GM06990 (cell line): ENCODE measurements around the gene CFD.

Experiments
- DNase-seq: peaks from one replicate; pipeline ENCODE4 v3.0.0-alpha.2; 2011; ENCODE audit not compliant: insufficient read length; ENCODE audit errors: extremely low read depth
- H3K27me3 ChIP-seq: replicated peaks from 2 replicates; pipeline ENCODE4 v1.6.0; 2011; ENCODE audit warnings: low read length; ENCODE audit not compliant: control insufficient read depth, insufficient read depth
- H3K36me3 ChIP-seq: 2 replicates; pipeline ENCODE4 v1.5.1; 2011; ENCODE audit warnings: low read length; ENCODE audit not compliant: control insufficient read depth, insufficient read depth
- H3K4me3 ChIP-seq: replicated peaks from 2 replicates; pipeline ENCODE4 v1.5.1; 2011; ENCODE audit warnings: low read depth, mild to moderate bottlenecking, control low read depth, low read length
- CTCF ChIP-seq: IDR thresholded peaks from 2 replicates; pipeline ENCODE4 v1.5.1; 2011; ENCODE audit warnings: low read length, control low read depth, mild to moderate bottlenecking, inconsistent platforms; ENCODE audit not compliant: insufficient read depth, poor library complexity, severe bottlenecking

The CFD gene

GRCh38 chr19:882871-883497 lies 23.5 kb downstream of the CFD start:
- Histone ChIP-seq H3K4me3 (no peak overlapping the region), H3K27me3 (no peaks in the 10 kb centered on the region), H3K36me3 (peaks cover 27% of the 10 kb centered on the region)
- no peak for DNase-seq
- no peak for TF ChIP-seq CTCF

GRCh38 chr19:883661-884211 lies 24.3 kb downstream of the CFD start:
- Histone ChIP-seq H3K4me3 (no peak overlapping the region), H3K27me3 (no peaks in the 10 kb centered on the region), H3K36me3 (peaks cover 29% of the 10 kb centered on the region)
- TF ChIP-seq CTCF, result no peak
- DNase-seq, result no peak

GRCh38 chr19:884420-885211 lies 25.2 kb downstream of the CFD start:
- TF ChIP-seq CTCF, result no peak
- peaks cover 30% of the 10 kb centered on the region for H3K36me3 ChIP-seq

GRCh38 chr19:885536-886224 lies 26.2 kb downstream of the CFD start:
- H3K4me3 ChIP-seq, result no peak overlapping the region
- peaks cover 35% of the 10 kb centered on the region for H3K36me3 ChIP-seq
- no peak for DNase-seq
- no peak for TF ChIP-seq CTCF
- no peaks in the 10 kb centered on the region for H3K27me3 ChIP-seq

More at GRCh38 chr19:884420-885211, 25.2 kb downstream of the CFD start:
- H3K4me3 ChIP-seq, result no peak overlapping the region
- H3K27me3 ChIP-seq, result no peaks in the 10 kb centered on the region
- no peak for DNase-seq

GRCh38 chr19:887072-887471 lies 27.6 kb downstream of the CFD start:
- Histone ChIP-seq H3K27me3 (no peaks in the 10 kb centered on the region), H3K36me3 (peaks cover 31% of the 10 kb centered on the region), H3K4me3 (no peak overlapping the region)
- no peak for TF ChIP-seq CTCF
- no peak for DNase-seq
